ENCODE results near the gene CNGB1.

DNA sequence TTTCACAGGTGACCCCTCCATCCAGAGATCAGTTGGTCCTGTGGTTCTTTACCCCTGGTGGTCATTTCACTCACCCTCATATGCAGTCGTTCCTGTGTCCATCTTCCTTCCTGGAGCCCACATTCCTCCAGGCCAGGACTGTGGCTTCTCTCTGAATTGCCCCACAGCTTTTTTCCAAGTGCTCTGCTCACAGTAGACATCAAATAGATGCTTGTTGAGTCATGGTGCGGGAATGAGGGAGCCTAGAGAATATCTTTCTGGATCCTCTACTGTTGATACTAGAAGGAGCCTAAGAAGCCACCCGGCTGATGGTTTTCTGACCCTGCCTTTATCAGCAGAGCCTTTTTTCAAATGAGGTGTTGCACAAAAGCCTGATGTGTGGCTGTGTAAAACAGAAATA is 40.7 kb upstream of the CNGB1 start:
- TF ChIP-seq, protein P1, sequence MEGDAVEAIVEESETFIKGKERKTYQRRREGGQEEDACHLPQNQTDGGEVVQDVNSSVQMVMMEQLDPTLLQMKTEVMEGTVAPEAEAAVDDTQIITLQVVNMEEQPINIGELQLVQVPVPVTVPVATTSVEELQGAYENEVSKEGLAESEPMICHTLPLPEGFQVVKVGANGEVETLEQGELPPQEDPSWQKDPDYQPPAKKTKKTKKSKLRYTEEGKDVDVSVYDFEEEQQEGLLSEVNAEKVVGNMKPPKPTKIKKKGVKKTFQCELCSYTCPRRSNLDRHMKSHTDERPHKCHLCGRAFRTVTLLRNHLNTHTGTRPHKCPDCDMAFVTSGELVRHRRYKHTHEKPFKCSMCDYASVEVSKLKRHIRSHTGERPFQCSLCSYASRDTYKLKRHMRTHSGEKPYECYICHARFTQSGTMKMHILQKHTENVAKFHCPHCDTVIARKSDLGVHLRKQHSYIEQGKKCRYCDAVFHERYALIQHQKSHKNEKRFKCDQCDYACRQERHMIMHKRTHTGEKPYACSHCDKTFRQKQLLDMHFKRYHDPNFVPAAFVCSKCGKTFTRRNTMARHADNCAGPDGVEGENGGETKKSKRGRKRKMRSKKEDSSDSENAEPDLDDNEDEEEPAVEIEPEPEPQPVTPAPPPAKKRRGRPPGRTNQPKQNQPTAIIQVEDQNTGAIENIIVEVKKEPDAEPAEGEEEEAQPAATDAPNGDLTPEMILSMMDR (conservative IDR thresholded peaks at IDR 0.05; ENCODE audit: low read depth, low read length) = no peak
- no peak for TF ChIP-seq EZH2 (IDR thresholded peaks at IDR 0.05; ENCODE audit: borderline replicate concordance, low read depth, low read length, poor library complexity, severe bottlenecking)

Data from A673 (cell line).